ENCODE results near the gene PBX3. TPM values are rescaled to one million over a fixed set of nuclear protein-coding genes. Genes with fewer than 3 reads are reported as not detected.
A peak's percentile ranks its signal among the peaks of the same experiment; 100 is the strongest.

PBX3 gene
- 22.4 TPM for total RNA-seq

- peak in 2 of 3 donors; percentile 70 to 73 for DNase-seq (ENCODE audit: low read depth in 2 of 3, low spot score in 2 of 3)
These were observed at the start of gene PBX3 for GRCh38 chr9:125747053-125747764. TSS of gene PBX3 (plus strand) at chr9:125747373.

GRCh38 chr9:125699870-125700269, 47.3 kb upstream of the PBX3 start:
- no peak for DNase-seq (ENCODE audit: low read depth in 2 of 3, low spot score in 2 of 3)

GRCh38 chr9:125700791-125701190, 46.4 kb upstream of the PBX3 start:
- DNase-seq (ENCODE audit: low read depth in 2 of 3, low spot score in 2 of 3): no peak

GRCh38 chr9:125701351-125701750, 45.8 kb upstream of the PBX3 start:
- no peak for DNase-seq (ENCODE audit: low read depth in 2 of 3, low spot score in 2 of 3)

- DNase-seq (ENCODE audit: low read depth in 2 of 3, low spot score in 2 of 3): no peak
These were observed 43.5 kb upstream of the PBX3 start for GRCh38 chr9:125703662-125704061.

- DNase-seq (ENCODE audit: low read depth in 2 of 3, low spot score in 2 of 3): no peak
These were observed 41.3 kb upstream of the PBX3 start for GRCh38 chr9:125705893-125706292.

GRCh38 chr9:125706651-125707471, 40.3 kb upstream of the PBX3 start, which contains the start of gene MAPKAP1:
TSS of gene MAPKAP1 (minus strand) at chr9:125707208. CDS start at chr9:125672574, 34,634 bp downstream.
- DNase-seq (ENCODE audit: low read depth in 2 of 3, low spot score in 2 of 3): peak; percentile 80 to 94 (median 92)

- peak in 1 of 3 donors; percentile 9 for DNase-seq (ENCODE audit: low read depth in 2 of 3, low spot score in 2 of 3)
These were observed 39.7 kb upstream of the PBX3 start for GRCh38 chr9:125707472-125707804.

GRCh38 chr9:125726456-125727132, 20.6 kb upstream of the PBX3 start:
- DNase-seq (ENCODE audit: low read depth in 2 of 3, low spot score in 2 of 3): no peak

GRCh38 chr9:125730168-125730567, 17.0 kb upstream of the PBX3 start:
- no peak for DNase-seq (ENCODE audit: low read depth in 2 of 3, low spot score in 2 of 3)

GRCh38 chr9:125732562-125732961, 14.6 kb upstream of the PBX3 start:
- DNase-seq (ENCODE audit: low read depth in 2 of 3, low spot score in 2 of 3): no peak

- no peak for DNase-seq (ENCODE audit: low read depth in 2 of 3, low spot score in 2 of 3)
These were observed 7.7 kb upstream of the PBX3 start for GRCh38 chr9:125739436-125739835.

GRCh38 chr9:125742657-125743056, 4.5 kb upstream of the PBX3 start:
- DNase-seq (ENCODE audit: low read depth in 2 of 3, low spot score in 2 of 3): no peak

- DNase-seq (ENCODE audit: low read depth in 2 of 3, low spot score in 2 of 3): no peak
These were observed 3.3 kb upstream of the PBX3 start for GRCh38 chr9:125743682-125744428.

GRCh38 chr9:125744616-125745015, 2.6 kb upstream of the PBX3 start:
- no peak for DNase-seq (ENCODE audit: low read depth in 2 of 3, low spot score in 2 of 3)

GRCh38 chr9:125745018-125745417, 2.2 kb upstream of the PBX3 start:
- DNase-seq (ENCODE audit: low read depth in 2 of 3, low spot score in 2 of 3): no peak

GRCh38 chr9:125745682-125746016, 1.5 kb upstream of the PBX3 start:
- DNase-seq (ENCODE audit: low read depth in 2 of 3, low spot score in 2 of 3): no peak

- DNase-seq (ENCODE audit: low read depth in 2 of 3, low spot score in 2 of 3): peak; percentile 78 to 97 (median 95)
These were observed 978 bp upstream of the PBX3 start for GRCh38 chr9:125746017-125746773.

- DNase-seq (ENCODE audit: low read depth in 2 of 3, low spot score in 2 of 3): no peak
These were observed 460 bp upstream of the PBX3 start for GRCh38 chr9:125746774-125747052.

- peak in 2 of 3 donors; percentile 26 to 35 for DNase-seq (ENCODE audit: low read depth in 2 of 3, low spot score in 2 of 3)
These were observed 732 bp downstream of the PBX3 start for GRCh38 chr9:125747765-125748445.
